NCI-H2196 (cell line): Measurements from ENCODE around the gene UBTD2.

ENCODE experiments used
- DNase-seq: peaks from one replicate; lab custom pipeline; 2025; ENCODE audit not compliant: unreplicated experiment; lab: John Stamatoyannopoulos, UW

Gene UBTD2

GRCh38 chr5:172172912-172173563 lies 110.5 kb downstream of the UBTD2 start:
- DNase-seq, result no peak

DNA sequence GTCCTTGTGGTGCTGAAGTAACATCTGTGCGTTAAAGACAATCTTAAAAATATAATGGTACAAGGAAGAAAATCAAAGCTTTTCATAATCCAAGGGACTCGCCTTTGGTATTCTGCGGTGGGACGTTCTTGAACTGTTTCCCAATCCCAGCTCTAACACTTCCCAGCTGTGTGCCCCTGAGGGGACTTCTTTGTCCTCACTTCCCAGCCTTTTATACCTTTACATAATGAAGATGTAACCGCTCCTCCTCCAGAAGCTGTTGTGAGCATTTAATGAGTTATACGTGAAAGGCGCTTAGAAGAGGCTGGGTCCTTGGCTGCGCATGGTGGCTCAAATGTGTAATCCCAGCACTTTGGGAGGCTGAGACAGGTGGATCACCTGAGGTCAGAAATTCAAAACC lies 112.4 kb downstream of the UBTD2 start:
- DNase-seq, result no peak

- no peak for DNase-seq
These were observed 113.3 kb downstream of the UBTD2 start for GRCh38 chr5:172170251-172170701.

DNA sequence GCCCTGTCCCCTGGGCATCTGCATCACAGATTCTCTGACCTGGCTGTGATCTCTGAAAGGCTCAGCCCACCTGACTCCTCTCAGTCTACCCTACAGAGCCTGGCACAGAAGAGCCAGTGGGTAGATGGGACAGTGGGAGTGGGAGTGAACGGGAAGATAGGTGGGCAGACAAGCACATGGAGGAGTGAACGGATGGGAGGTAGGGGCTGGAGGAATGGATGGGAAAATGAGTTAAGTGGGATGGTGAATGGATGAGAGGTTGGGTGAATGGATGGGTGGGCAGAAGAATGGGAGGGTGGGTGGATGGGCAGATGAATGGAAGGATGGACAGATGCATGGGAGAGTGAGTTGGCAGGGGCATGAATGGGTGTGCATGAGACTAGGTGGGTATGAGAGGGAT lies 114.3 kb downstream of the UBTD2 start:
- no peak for DNase-seq

DNA sequence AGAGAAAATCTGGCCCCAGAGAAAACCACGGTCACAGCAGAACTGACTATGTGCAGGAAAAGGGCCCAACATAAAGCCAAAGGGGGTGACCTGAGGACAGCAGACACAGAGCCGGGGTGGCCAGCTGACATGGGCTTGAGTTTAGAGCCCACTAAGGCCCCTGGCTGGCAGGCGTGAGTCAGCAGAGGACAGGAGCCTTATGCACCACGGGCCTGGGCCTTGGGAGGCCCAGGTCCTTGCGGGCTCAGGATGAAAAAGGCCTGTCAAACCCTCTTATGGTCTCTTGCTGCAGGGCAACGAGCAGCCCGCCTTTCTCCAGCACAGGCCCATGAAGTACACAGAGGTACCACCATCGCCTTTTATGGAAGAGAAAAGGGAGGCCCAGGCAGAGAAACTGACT lies 115.3 kb downstream of the UBTD2 start:
- DNase-seq, result no peak

- DNase-seq, result no peak
These were observed 115.7 kb downstream of the UBTD2 start for GRCh38 chr5:172167895-172168294.

- DNase-seq, result no peak
These were observed 117.3 kb downstream of the UBTD2 start for GRCh38 chr5:172166030-172166826.

DNA sequence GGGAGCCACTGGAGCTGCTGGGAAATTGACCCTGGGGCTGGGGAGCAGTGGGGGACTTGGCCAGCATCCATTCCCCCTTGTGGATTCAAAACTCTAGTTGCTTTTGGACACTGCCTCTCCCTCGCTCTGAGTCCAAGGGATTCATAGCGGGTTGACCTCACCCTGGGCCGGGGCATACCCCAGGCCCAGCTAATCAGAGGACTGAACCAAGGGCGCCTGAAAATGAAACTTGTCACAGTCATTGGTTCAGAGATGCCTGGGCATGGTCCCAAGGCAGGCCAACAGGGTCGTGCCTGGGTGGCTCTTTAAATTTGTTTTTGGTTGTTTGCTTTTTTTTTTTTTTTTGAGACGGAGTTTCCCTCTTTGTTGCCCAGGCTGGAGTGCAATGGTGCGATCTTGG lies 118.1 kb downstream of the UBTD2 start:
- no peak for DNase-seq

DNA sequence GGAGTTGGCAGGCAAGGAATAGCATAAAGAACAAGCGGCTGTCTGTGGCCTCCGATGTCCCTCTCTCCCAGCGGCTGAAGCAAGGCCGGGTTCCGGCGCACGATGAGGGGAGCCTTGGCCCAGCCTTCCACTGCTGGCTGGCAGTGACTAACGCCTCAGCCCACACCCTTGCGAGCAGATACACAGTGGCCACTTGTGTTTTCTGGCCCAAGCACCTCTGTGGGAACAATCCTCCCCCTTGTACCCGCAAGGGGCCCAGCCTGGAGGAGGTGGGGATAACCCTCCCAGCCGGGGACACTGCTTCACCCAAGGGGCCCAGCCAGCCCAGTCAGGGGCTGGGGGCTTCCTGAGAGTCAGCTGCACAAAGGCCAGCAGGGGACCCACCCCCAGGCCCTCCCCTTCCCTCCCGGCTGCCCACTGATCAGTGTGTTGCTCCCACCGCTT lies 118.8 kb downstream of the UBTD2 start:
- DNase-seq, result no peak

GRCh38 chr5:172163346-172163745 lies 120.2 kb downstream of the UBTD2 start:
- no peak for DNase-seq

GRCh38 chr5:172162987-172163343 lies 120.6 kb downstream of the UBTD2 start:
- DNase-seq, result no peak

GRCh38 chr5:172162323-172162986 lies 121.1 kb downstream of the UBTD2 start:
- DNase-seq, result no peak

- DNase-seq, result no peak
These were observed 123.1 kb downstream of the UBTD2 start for GRCh38 chr5:172160506-172160905.
